Activated naive CD8-positive, alpha-beta T cell treated with anti-CD3 and anti-CD28 coated beads, Interleukin-2, amount 10 ng/mL, durations not matched to agents 7 days and 5 days (primary cell): ENCODE data around the gene ADAMTS6. TPM values are rescaled to one million over a fixed set of nuclear protein-coding genes. Genes with fewer than 3 reads are reported as not detected.
A peak's percentile ranks its signal among the peaks of the same experiment; 100 is the strongest.
"Not testable (repeated sequence)": the region's sequence is repeated elsewhere in the genome, so short reads cannot be mapped to it uniquely, and the experiment has no call there.

Experiments used
- ATAC-seq: fragments of 150-1000 bp; cut with Tn5 transposase; one replicate; pipeline ENCODE4 v1.10.0; 2021; ENCODE audit warnings: low read depth, moderate library complexity
- POLR2A ChIA-PET: fragments of 350-600 bp; sonication (Branson Sonifier 250); formaldehyde crosslinking; loops from one replicate; lab custom pipeline; 2021; ENCODE audit warnings: antibody characterized with exemption; lab: Charles Lee
- DNase-seq: peaks from one replicate; pipeline ENCODE4 v3.0.0; 2021
- H3K27ac Mint-ChIP-seq: one replicate; pipeline ENCODE4 v1.8.0; 2022; ENCODE audit warnings: mild to moderate bottlenecking, mixed read lengths
- H3K27me3 Mint-ChIP-seq: one replicate; pipeline ENCODE4 v1.8.0; 2022; ENCODE audit warnings: mild to moderate bottlenecking, moderate library complexity, mixed read lengths
- H3K36me3 Mint-ChIP-seq: one replicate; pipeline ENCODE4 v1.8.0; 2021; ENCODE audit warnings: mild to moderate bottlenecking, mixed read lengths
- H3K4me1 Mint-ChIP-seq: one replicate; pipeline ENCODE4 v1.8.0; 2021; ENCODE audit warnings: mixed read lengths
- H3K4me3 Mint-ChIP-seq: one replicate; pipeline ENCODE4 v1.8.0; 2022; ENCODE audit warnings: mild to moderate bottlenecking, moderate library complexity, mixed read lengths
- H3K9me3 Mint-ChIP-seq: one replicate; pipeline ENCODE4 v1.8.0; 2021; ENCODE audit warnings: mixed read lengths
- total RNA-seq, 2 experiments: library from RNA; stranded (reverse); gene quantifications; one replicate each; pipeline ENCODE4 v1.2.3, GENCODE V29; 2021

Gene ADAMTS6
- total RNA-seq, 2 experiments from 2014 or later: 3.7 to 4.3 TPM

- H3K4me1 Mint-ChIP-seq: peaks cover 5% of the 10 kb centered on the region
- no peaks in the 10 kb centered on the region for H3K36me3 Mint-ChIP-seq
- H3K9me3 Mint-ChIP-seq: peaks cover 2% of the 10 kb centered on the region
- no peak overlapping the region for H3K27ac Mint-ChIP-seq
- ATAC-seq (no peak), DNase-seq (no peak)
- H3K27me3 Mint-ChIP-seq: no peaks in the 10 kb centered on the region
- POLR2A ChIA-PET: no interaction called here
- H3K4me3 Mint-ChIP-seq: no peak overlapping the region
Measured at GRCh38 chr5:65190328-65191053, 291.2 kb downstream of the ADAMTS6 start.

- Mint-ChIP-seq H3K4me1 (peaks cover 5% of the 10 kb centered on the region), H3K36me3 (no peaks in the 10 kb centered on the region), H3K4me3 (no peak overlapping the region), H3K9me3 (peaks cover 2% of the 10 kb centered on the region), H3K27me3 (no peaks in the 10 kb centered on the region), H3K27ac (no peak overlapping the region)
- no peak for ATAC-seq
- DNase-seq: no peak
- POLR2A ChIA-PET: no interaction called here
Measured at GRCh38 chr5:65186646-65187227, 295.0 kb downstream of the ADAMTS6 start.

- Mint-ChIP-seq H3K27me3 (no peaks in the 10 kb centered on the region), H3K4me1 (peaks cover 2% of the 10 kb centered on the region), H3K36me3 (no peaks in the 10 kb centered on the region), H3K9me3 (peaks cover 2% of the 10 kb centered on the region), H3K4me3 (no peak overlapping the region), H3K27ac (no peak overlapping the region)
- DNase-seq (no peak), ATAC-seq (no peak)
- POLR2A ChIA-PET: no interaction called here
Measured at GRCh38 chr5:65185468-65185867, 296.3 kb downstream of the ADAMTS6 start.

DNA sequence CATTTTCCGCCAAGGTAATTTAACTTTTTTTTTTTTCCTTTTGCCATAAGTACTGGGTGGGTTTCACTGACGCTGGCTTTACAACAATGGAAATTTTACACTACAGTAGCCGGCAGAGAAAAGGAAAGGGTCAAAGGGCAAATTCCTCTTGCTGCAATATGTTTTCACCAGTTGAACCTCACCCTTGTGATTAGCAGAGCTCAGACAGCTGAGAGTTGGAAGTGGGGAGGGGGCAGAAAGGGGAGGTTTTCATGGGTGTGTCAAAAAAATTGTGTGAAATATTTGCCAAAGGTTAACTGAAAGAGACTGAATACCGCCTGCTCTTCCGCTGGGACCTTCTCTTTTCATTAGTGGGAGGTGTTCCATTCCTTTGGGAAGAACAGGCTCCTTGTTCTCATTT, 296.9 kb downstream of the ADAMTS6 start:
- DNase-seq (no peak), ATAC-seq (no peak)
- no peaks in the 10 kb centered on the region for H3K27me3 Mint-ChIP-seq
- no peak overlapping the region for H3K27ac Mint-ChIP-seq
- H3K4me1 Mint-ChIP-seq: peaks cover 2% of the 10 kb centered on the region
- POLR2A ChIA-PET: no interaction called here
- peaks cover 2% of the 10 kb centered on the region for H3K9me3 Mint-ChIP-seq
- H3K4me3 Mint-ChIP-seq: no peak overlapping the region
- H3K36me3 Mint-ChIP-seq: no peaks in the 10 kb centered on the region

DNA sequence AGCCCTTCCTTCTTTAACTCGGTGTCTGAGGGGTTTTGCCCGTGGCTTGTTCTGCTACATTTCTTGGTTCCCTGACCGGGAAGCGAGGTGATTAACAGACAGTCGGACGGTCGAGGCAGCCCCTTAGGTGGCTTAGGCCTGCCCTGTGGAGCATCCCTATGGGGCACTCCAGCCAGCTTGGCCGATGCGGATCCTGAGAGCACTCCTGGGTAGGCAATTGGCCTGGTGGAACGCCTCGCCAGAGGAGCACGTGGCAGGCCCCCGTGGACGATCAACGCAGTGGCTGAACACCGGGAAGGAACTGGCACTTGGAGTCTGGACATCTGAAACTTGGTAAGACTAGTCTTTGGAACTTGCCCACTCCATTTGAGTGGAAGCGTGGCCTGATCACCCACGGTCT, 307.5 kb downstream of the ADAMTS6 start:
- H3K27ac Mint-ChIP-seq, H3K4me3 Mint-ChIP-seq, ATAC-seq, H3K27me3 Mint-ChIP-seq, DNase-seq, H3K36me3 Mint-ChIP-seq, H3K4me1 Mint-ChIP-seq, POLR2A ChIA-PET, H3K9me3 Mint-ChIP-seq: not testable (repeated sequence)

DNA sequence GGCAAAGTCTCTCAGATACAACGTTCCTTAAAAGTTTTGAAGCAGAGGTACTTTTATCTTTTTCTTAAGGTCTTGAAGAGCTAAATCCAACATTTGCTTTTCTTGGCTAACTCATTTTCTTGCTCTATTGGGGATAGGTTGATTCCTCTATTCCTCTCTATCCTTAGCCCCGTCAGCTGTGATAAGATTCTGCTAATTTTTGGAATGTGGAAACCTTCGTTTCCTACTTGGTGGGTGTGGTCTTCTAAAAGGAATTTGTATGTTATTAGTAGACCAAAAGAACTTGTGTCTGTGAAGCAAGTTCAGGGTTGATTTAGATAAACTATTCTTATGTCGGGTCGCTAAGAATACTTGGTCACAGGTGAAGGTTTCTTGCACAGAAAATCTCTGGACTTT, 308.6 kb downstream of the ADAMTS6 start:
- Mint-ChIP-seq H3K4me3 (no peak overlapping the region), H3K4me1 (peaks cover 4% of the 10 kb centered on the region), H3K9me3 (no peaks in the 10 kb centered on the region), H3K36me3 (no peaks in the 10 kb centered on the region), H3K27ac (no peak overlapping the region), H3K27me3 (no peaks in the 10 kb centered on the region)
- DNase-seq (no peak), ATAC-seq (no peak)
- POLR2A ChIA-PET: no interaction called here

- no peak overlapping the region for H3K27ac Mint-ChIP-seq
- H3K4me3 Mint-ChIP-seq: no peak overlapping the region
- H3K36me3 Mint-ChIP-seq: no peaks in the 10 kb centered on the region
- H3K27me3 Mint-ChIP-seq: no peaks in the 10 kb centered on the region
- ATAC-seq (peak; percentile 56), DNase-seq (no peak)
- no peaks in the 10 kb centered on the region for H3K9me3 Mint-ChIP-seq
- POLR2A ChIA-PET: no interaction called here
- peaks cover 4% of the 10 kb centered on the region for H3K4me1 Mint-ChIP-seq
Measured at GRCh38 chr5:65172486-65173129, 309.1 kb downstream of the ADAMTS6 start.

GRCh38 chr5:65171645-65172044, 310.1 kb downstream of the ADAMTS6 start:
- ATAC-seq (no peak), DNase-seq (no peak)
- POLR2A ChIA-PET: no interaction called here
- Mint-ChIP-seq H3K9me3 (no peaks in the 10 kb centered on the region), H3K27me3 (no peaks in the 10 kb centered on the region), H3K4me3 (no peak overlapping the region), H3K27ac (no peak overlapping the region), H3K36me3 (no peaks in the 10 kb centered on the region), H3K4me1 (peaks cover 4% of the 10 kb centered on the region)

DNA sequence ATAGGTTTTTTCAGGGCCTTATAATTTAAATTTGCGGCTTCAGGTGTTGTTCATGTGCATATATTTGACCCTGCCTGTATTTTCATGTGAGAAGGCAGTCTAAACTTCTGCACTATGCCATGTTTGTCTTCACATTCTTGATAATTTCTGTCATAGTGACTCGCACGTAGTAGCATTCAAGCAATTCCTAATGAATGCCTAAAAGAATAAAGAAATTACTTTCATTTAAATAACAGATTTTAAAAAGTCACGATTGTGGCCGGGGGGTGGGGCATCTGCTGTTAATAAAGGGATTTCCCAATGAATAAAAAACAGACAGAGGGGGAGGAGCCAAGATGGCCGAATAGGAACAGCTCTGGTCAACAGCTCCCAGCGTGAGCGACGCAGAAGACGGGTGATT, 318.0 kb downstream of the ADAMTS6 start:
- no peak for DNase-seq
- Mint-ChIP-seq H3K27ac (no peak overlapping the region), H3K9me3 (no peaks in the 10 kb centered on the region), H3K4me1 (no peaks in the 10 kb centered on the region), H3K27me3 (peaks cover 2% of the 10 kb centered on the region), H3K4me3 (no peak overlapping the region), H3K36me3 (peaks cover 1% of the 10 kb centered on the region)
- ATAC-seq: no peak
- POLR2A ChIA-PET: no interaction called here

DNA sequence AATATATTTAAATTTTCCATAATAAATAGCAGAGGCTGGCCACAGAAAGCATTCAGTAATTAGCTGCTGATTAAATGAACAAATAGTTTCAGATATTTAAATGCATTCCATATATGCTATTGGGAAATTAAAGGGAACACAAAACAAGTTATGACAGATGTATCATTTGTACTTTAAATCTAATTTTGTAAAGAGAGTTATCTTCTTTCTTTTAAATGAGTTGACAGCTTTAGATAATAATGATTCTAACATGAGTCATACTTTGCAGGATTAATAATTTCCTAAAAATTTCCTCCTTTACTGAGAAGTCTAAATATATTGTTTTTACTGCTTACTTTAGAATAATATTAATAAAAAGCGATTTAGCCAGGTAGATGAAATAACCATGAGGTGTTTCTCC, 320.1 kb downstream of the ADAMTS6 start:
- Mint-ChIP-seq H3K4me1 (peaks cover 6% of the 10 kb centered on the region), H3K4me3 (no peak overlapping the region), H3K27ac (no peak overlapping the region), H3K9me3 (no peaks in the 10 kb centered on the region), H3K36me3 (peaks cover 1% of the 10 kb centered on the region), H3K27me3 (peaks cover 2% of the 10 kb centered on the region)
- ATAC-seq: no peak
- POLR2A ChIA-PET: no interaction called here
- DNase-seq: no peak

DNA sequence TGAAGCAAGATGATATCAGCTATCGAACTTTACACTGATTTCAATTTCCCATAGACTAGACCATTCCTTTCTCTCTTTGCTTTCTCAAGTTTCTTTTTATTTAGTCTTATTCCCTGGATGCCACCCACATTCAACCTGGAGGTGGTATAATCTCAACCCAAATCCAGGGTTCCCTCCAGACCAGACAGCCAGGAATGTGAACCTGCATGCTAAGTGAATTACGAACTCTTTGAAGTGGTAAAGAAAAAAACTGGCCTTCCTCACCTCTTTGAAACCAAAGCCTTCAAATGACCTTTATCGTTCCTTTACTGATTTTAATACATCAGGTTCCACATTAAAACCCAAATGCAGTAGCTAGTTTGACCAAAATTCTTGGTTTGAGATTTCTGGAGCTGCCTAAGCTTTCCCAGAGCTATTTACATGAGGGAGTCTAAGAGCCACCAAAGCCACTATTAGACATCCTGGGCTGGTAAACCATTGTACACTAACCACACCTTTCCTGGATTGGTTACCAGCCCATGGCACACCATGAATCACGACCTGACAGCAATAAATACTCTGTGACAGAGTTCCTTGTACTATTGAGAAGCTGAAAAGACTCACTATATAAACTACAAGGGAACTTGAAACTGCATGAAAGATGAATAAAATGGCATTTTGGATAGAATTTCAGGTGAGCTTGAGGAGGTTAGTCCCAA, 323.7 kb downstream of the ADAMTS6 start:
- peaks cover 6% of the 10 kb centered on the region for H3K4me1 Mint-ChIP-seq
- no peak overlapping the region for H3K4me3 Mint-ChIP-seq
- H3K27me3 Mint-ChIP-seq: peaks cover 2% of the 10 kb centered on the region
- POLR2A ChIA-PET: no interaction called here
- peaks cover 1% of the 10 kb centered on the region for H3K36me3 Mint-ChIP-seq
- no peak for DNase-seq
- no peaks in the 10 kb centered on the region for H3K9me3 Mint-ChIP-seq
- ATAC-seq: peak; percentile 36
- no peak overlapping the region for H3K27ac Mint-ChIP-seq

GRCh38 chr5:65156933-65157332, 324.8 kb downstream of the ADAMTS6 start:
- Mint-ChIP-seq H3K36me3 (peaks cover 1% of the 10 kb centered on the region), H3K4me1 (peaks cover 6% of the 10 kb centered on the region), H3K27me3 (peaks cover 2% of the 10 kb centered on the region), H3K9me3 (no peaks in the 10 kb centered on the region), H3K4me3 (no peak overlapping the region), H3K27ac (no peak overlapping the region)
- ATAC-seq (no peak), DNase-seq (no peak)
- POLR2A ChIA-PET: interaction anchor here (0.6 kb wide), 1 partner anchor 54 kb away, joined by 3 read pairs; no protein-coding TSS in a partner anchor

- no peaks in the 10 kb centered on the region for H3K9me3 Mint-ChIP-seq
- H3K36me3 Mint-ChIP-seq: peaks cover 2% of the 10 kb centered on the region
- H3K27me3 Mint-ChIP-seq: no peaks in the 10 kb centered on the region
- no peak overlapping the region for H3K4me3 Mint-ChIP-seq
- no peak for DNase-seq
- POLR2A ChIA-PET: no interaction called here
- no peaks in the 10 kb centered on the region for H3K4me1 Mint-ChIP-seq
- ATAC-seq: no peak
- no peak overlapping the region for H3K27ac Mint-ChIP-seq
Measured at GRCh38 chr5:65152131-65152530, 329.6 kb downstream of the ADAMTS6 start.
